Activated T-helper 1 cell treated with anti-CD3 and anti-CD28 coated beads, Interleukin-12 subunit alpha, Interleukin-12 subunit beta, Interleukin-2, Interleukin-4 antibody, amounts not matched to agents 30 ng/mL and 10 ng/mL and 1 ng/mL, durations not matched to agents 14 hours and 24 hours and 36 hours (primary cell): ENCODE results near the gene HNRNPAB. TPM values are rescaled to one million over a fixed set of nuclear protein-coding genes. Genes with fewer than 3 reads are reported as not detected.
A peak's percentile ranks its signal among the peaks of the same experiment; 100 is the strongest.

Experiments used
- DNase-seq: peaks from one replicate; pipeline ENCODE4 v3.0.0; 2021; ENCODE audit warnings: low spot score
- H3K27ac Mint-ChIP-seq: one replicate; pipeline ENCODE4 v1.8.0; 2021; ENCODE audit warnings: mild to moderate bottlenecking, mixed read lengths
- H3K27me3 Mint-ChIP-seq: one replicate; pipeline ENCODE4 v1.8.0; 2022; ENCODE audit warnings: mild to moderate bottlenecking, moderate library complexity, mixed read lengths; ENCODE audit not compliant: insufficient read depth
- H3K36me3 Mint-ChIP-seq: one replicate; pipeline ENCODE4 v1.8.0; 2021; ENCODE audit warnings: low read depth, mixed read lengths
- H3K4me1 Mint-ChIP-seq: one replicate; pipeline ENCODE4 v1.8.0; 2021; ENCODE audit warnings: low read depth, mixed read lengths
- H3K4me3 Mint-ChIP-seq: one replicate; pipeline ENCODE4 v1.8.0; 2021; ENCODE audit warnings: mild to moderate bottlenecking, moderate library complexity, mixed read lengths
- H3K9me3 Mint-ChIP-seq: one replicate; pipeline ENCODE4 v1.8.0; 2021; ENCODE audit warnings: mixed read lengths
- intact Hi-C: fragments of 100-400 bp; cut with micrococcal nuclease; formaldehyde crosslinking; loops from one replicate; pipeline ENCODE4 v1.15.1; 2024
- total RNA-seq: library from RNA; stranded (reverse); gene quantifications from 2 replicates; pipeline ENCODE4 v1.2.3, GENCODE V29; 2022

The HNRNPAB gene
- total RNA-seq, 1 donor from 2014 or later, result 472 TPM

- intact Hi-C loops, result loop anchor here (10.0 kb wide), 2 partner anchors 1177 to 1413 kb away; partner anchors contain the start of gene ZNF346
- peaks cover 14% of the 10 kb centered on the region for H3K36me3 Mint-ChIP-seq
- H3K27me3 Mint-ChIP-seq, result peaks cover 7% of the 10 kb centered on the region
- DNase-seq, result no peak
- H3K4me3 Mint-ChIP-seq, result no peak overlapping the region
- H3K27ac Mint-ChIP-seq, result no peak overlapping the region
- peaks cover 14% of the 10 kb centered on the region for H3K4me1 Mint-ChIP-seq
- no peaks in the 10 kb centered on the region for H3K9me3 Mint-ChIP-seq
Measured at GRCh38 chr5:178201221-178201926, 3.0 kb upstream of the HNRNPAB start.

GRCh38 chr5:178201927-178202235 lies 2.5 kb upstream of the HNRNPAB start:
- Mint-ChIP-seq H3K36me3 (peaks cover 18% of the 10 kb centered on the region), H3K27me3 (peaks cover 4% of the 10 kb centered on the region), H3K4me3 (peak overlapping the region; percentile 37), H3K4me1 (peaks cover 19% of the 10 kb centered on the region), H3K27ac (no peak overlapping the region), H3K9me3 (no peaks in the 10 kb centered on the region)
- no peak for DNase-seq
- intact Hi-C loops, result loop anchor here (10.0 kb wide), 2 partner anchors 1177 to 1413 kb away; partner anchors contain the start of gene ZNF346

GRCh38 chr5:178202541-178202940 lies 1.8 kb upstream of the HNRNPAB start:
- H3K9me3 Mint-ChIP-seq, result no peaks in the 10 kb centered on the region
- H3K27ac Mint-ChIP-seq, result no peak overlapping the region
- intact Hi-C loops, result loop anchor here (10.0 kb wide), 2 partner anchors 1178 to 1412 kb away; partner anchors contain the start of gene ZNF346

GRCh38 chr5:178203670-178204181 lies 607 bp upstream of the HNRNPAB start:
- Mint-ChIP-seq H3K4me1 (peaks cover 30% of the 10 kb centered on the region), H3K27me3 (peaks cover 2% of the 10 kb centered on the region), H3K9me3 (no peaks in the 10 kb centered on the region), H3K4me3 (peak overlapping the region; percentile 99), H3K27ac (peak overlapping the region; percentile 76), H3K36me3 (peaks cover 32% of the 10 kb centered on the region)
- intact Hi-C loops, result loop anchor here (1.0 to 10.0 kb wide), 6 partner anchors 29 to 1411 kb away; partner anchors contain the start of genes B4GALT7, PHYKPL and ZNF346
- no peak for DNase-seq

More at GRCh38 chr5:178202541-178202940, 1.8 kb upstream of the HNRNPAB start:
- H3K4me1 Mint-ChIP-seq, result peaks cover 23% of the 10 kb centered on the region
- H3K27me3 Mint-ChIP-seq, result peaks cover 2% of the 10 kb centered on the region
- H3K36me3 Mint-ChIP-seq, result peaks cover 25% of the 10 kb centered on the region
- H3K4me3 Mint-ChIP-seq, result peak overlapping the region; percentile 64
- DNase-seq, result no peak

- peak overlapping the region; percentile 34 for H3K27ac Mint-ChIP-seq
- intact Hi-C loops, result loop anchor here (1.0 to 10.0 kb wide), 6 partner anchors 27 to 1410 kb away; partner anchors contain the start of genes B4GALT7, PHYKPL and ZNF346
- H3K9me3 Mint-ChIP-seq, result no peaks in the 10 kb centered on the region
- peaks cover 45% of the 10 kb centered on the region for H3K36me3 Mint-ChIP-seq
- peaks cover 43% of the 10 kb centered on the region for H3K4me1 Mint-ChIP-seq
- peak overlapping the region; percentile 88 for H3K4me3 Mint-ChIP-seq
- peak; percentile 72 for DNase-seq
- H3K27me3 Mint-ChIP-seq, result peaks cover 2% of the 10 kb centered on the region
Measured at GRCh38 chr5:178204935-178205748, 809 bp downstream of the HNRNPAB start.

- no peak for DNase-seq
- Mint-ChIP-seq H3K27me3 (peaks cover 2% of the 10 kb centered on the region), H3K9me3 (no peaks in the 10 kb centered on the region), H3K4me1 (peaks cover 47% of the 10 kb centered on the region), H3K4me3 (peak overlapping the region; percentile 88), H3K27ac (peak overlapping the region; percentile 76), H3K36me3 (peaks cover 50% of the 10 kb centered on the region)
- intact Hi-C loops, result loop anchor here (10.0 kb wide), 2 partner anchors 1181 to 1409 kb away; partner anchors contain the start of gene ZNF346
Measured at GRCh38 chr5:178205749-178206047, 1.4 kb downstream of the HNRNPAB start.

GRCh38 chr5:178206166-178207101 lies 2.1 kb downstream of the HNRNPAB start:
- no peaks in the 10 kb centered on the region for H3K9me3 Mint-ChIP-seq
- H3K27ac Mint-ChIP-seq, result peak overlapping the region; percentile 76
- intact Hi-C loops, result loop anchor here (10.0 kb wide), 2 partner anchors 1182 to 1408 kb away; partner anchors contain the start of gene ZNF346
- H3K4me3 Mint-ChIP-seq, result peak overlapping the region; percentile 88
- peaks cover 2% of the 10 kb centered on the region for H3K27me3 Mint-ChIP-seq
- peaks cover 58% of the 10 kb centered on the region for H3K36me3 Mint-ChIP-seq
- peaks cover 47% of the 10 kb centered on the region for H3K4me1 Mint-ChIP-seq
- DNase-seq, result no peak

GRCh38 chr5:178207183-178207916 lies 3.0 kb downstream of the HNRNPAB start:
- Mint-ChIP-seq H3K36me3 (peaks cover 65% of the 10 kb centered on the region), H3K4me3 (peak overlapping the region; percentile 88), H3K9me3 (no peaks in the 10 kb centered on the region), H3K27ac (peak overlapping the region; percentile 36), H3K27me3 (peaks cover 2% of the 10 kb centered on the region), H3K4me1 (peaks cover 47% of the 10 kb centered on the region)
- DNase-seq, result no peak
- intact Hi-C loops, result loop anchor here (10.0 kb wide), 2 partner anchors 1183 to 1407 kb away; partner anchors contain the start of gene ZNF346

- Mint-ChIP-seq H3K9me3 (no peaks in the 10 kb centered on the region), H3K27ac (peak overlapping the region; percentile 36), H3K27me3 (peaks cover 2% of the 10 kb centered on the region), H3K4me1 (peaks cover 47% of the 10 kb centered on the region), H3K36me3 (peaks cover 70% of the 10 kb centered on the region), H3K4me3 (peak overlapping the region; percentile 88)
- intact Hi-C loops, result loop anchor here (10.0 kb wide), 2 partner anchors 1183 to 1407 kb away; partner anchors contain the start of gene ZNF346
- DNase-seq, result no peak
Measured at GRCh38 chr5:178207917-178208280, 3.6 kb downstream of the HNRNPAB start.

- peaks cover 2% of the 10 kb centered on the region for H3K27me3 Mint-ChIP-seq
- H3K4me3 Mint-ChIP-seq, result no peak overlapping the region
- intact Hi-C loops, result loop anchor here (10.0 kb wide), 2 partner anchors 1184 to 1406 kb away; partner anchors contain the start of gene ZNF346
- H3K9me3 Mint-ChIP-seq, result no peaks in the 10 kb centered on the region
- H3K27ac Mint-ChIP-seq, result no peak overlapping the region
- no peak for DNase-seq
- H3K36me3 Mint-ChIP-seq, result peaks cover 74% of the 10 kb centered on the region
- H3K4me1 Mint-ChIP-seq, result peaks cover 54% of the 10 kb centered on the region
Measured at GRCh38 chr5:178208540-178209227, 4.4 kb downstream of the HNRNPAB start.
